Stomach (tissue), 9 donors: ENCODE measurements around the gene HTR1D. TPM values are rescaled to one million over a fixed set of nuclear protein-coding genes. Genes with fewer than 3 reads are reported as not detected.

Source experiments
- DNase-seq, 2 donors: peaks; one replicate each; pipeline versions ENCODE4 v3.0.0 to v3.0.0-alpha.2; 2013 to 2019
- H3K27ac ChIP-seq, 5 donors: fragments of 200-600 bp in 4 of 5; sonication (generic) in 4 of 5; one replicate each; pipeline ENCODE4 v1.5.1; 2013 to 2019; ENCODE audit warnings: mild to moderate bottlenecking in 1 of 5, moderate library complexity in 1 of 5
- H3K27me3 ChIP-seq, 3 donors: fragments of 200-600 bp; sonication (generic); one replicate each; pipeline ENCODE4 v1.5.1; 2017 to 2019; ENCODE audit warnings: mixed run types in 1 of 3
- H3K36me3 ChIP-seq, 4 donors: fragments of 200-600 bp; sonication (generic); 1 replicate in 3 of 4; 2 replicates in 1 of 4; pipeline ENCODE4 v1.5.1; 2016 to 2019
- H3K4me1 ChIP-seq, 4 donors: fragments of 200-600 bp; sonication (generic); one replicate each; pipeline ENCODE4 v1.5.1; 2016 to 2019
- H3K4me3 ChIP-seq, 4 donors: fragments of 200-600 bp; sonication (generic) in 3 of 4; one replicate each; pipeline ENCODE4 v1.5.1; 2016 to 2019; ENCODE audit warnings: mild to moderate bottlenecking in 1 of 4
- H3K9me3 ChIP-seq, 4 donors: fragments of 200-600 bp; sonication (generic); one replicate each; pipeline ENCODE4 v1.5.1; 2016 to 2019
- CTCF ChIP-seq, 7 experiments: fragments of 450-650 bp in 4 of 7; fragments of 200-600 bp in 3 of 7; sonication (generic) in 3 of 7; IDR thresholded peaks; one replicate each; pipeline ENCODE4 v1.5.1; 2016 to 2019; ENCODE audit warnings: antibody characterized with exemption in 7 of 7, control low read depth in 2 of 7, mild to moderate bottlenecking in 1 of 7
- EP300 ChIP-seq: sonication (generic); formaldehyde crosslinking; IDR thresholded peaks from one replicate; pipeline ENCODE4 v1.6.1; 2017; ENCODE audit warnings: antibody characterized with exemption
- POLR2A ChIP-seq, 4 donors: fragments of 450-650 bp; IDR thresholded peaks; one replicate each; pipeline ENCODE4 v1.6.1; 2016; ENCODE audit warnings: antibody characterized with exemption in 4 of 4, control low read depth in 2 of 4, mild to moderate bottlenecking in 1 of 4, moderate library complexity in 1 of 4
- POLR2AphosphoS5 ChIP-seq, 3 donors: sonication (generic); formaldehyde crosslinking; IDR thresholded peaks; one replicate each; pipeline ENCODE4 v1.6.1; 2016; ENCODE audit warnings: antibody characterized with exemption in 3 of 3
- WGBS, 5 donors: extraction: QIAGEN DNeasy Blood & Tissue Kit in 3 of 5; methylation state at CpG; one replicate each; pipeline versions ENCODE4 v1.1.5 to v1.1.7; 2013 to 2018; 5-methylcytosine and 5-hydroxymethylcytosine counted together
- intact Hi-C: fragments of 100-400 bp; cut with DNase I; formaldehyde crosslinking; loops from one replicate; pipeline ENCODE4 v1.15.1; 2023; ENCODE audit warnings: low total_unique reads
- polyA plus RNA-seq, 3 donors: library from polyadenylated mRNA; stranded (reverse); fragments of 200-250 nt; gene quantifications; one replicate each; pipeline ENCODE4 v1.2.3, GENCODE V29; 2013
- small RNA-seq, 4 donors: library from RNA; depleted of rRNA; stranded (forward); fragments of <200 nt; gene quantifications; one replicate each; pipeline ENCODE3, GENCODE V24; 2016
- total RNA-seq, 5 donors: library from RNA; depleted of rRNA; stranded (reverse); fragments of >200 nt; gene quantifications; one replicate each; pipeline versions ENCODE4 v1.1.0 to v1.2.3, GENCODE V29; 2014 to 2016
- donor health status: healthy with polysubstance abuse.
- donor health status: Bipolar disorder and iron deficiency.
- donor health status: healthy.

Gene HTR1D
- total and polyA plus RNA-seq, 8 donors = 0.19 to 0.58 TPM; not detected in 6

DNA sequence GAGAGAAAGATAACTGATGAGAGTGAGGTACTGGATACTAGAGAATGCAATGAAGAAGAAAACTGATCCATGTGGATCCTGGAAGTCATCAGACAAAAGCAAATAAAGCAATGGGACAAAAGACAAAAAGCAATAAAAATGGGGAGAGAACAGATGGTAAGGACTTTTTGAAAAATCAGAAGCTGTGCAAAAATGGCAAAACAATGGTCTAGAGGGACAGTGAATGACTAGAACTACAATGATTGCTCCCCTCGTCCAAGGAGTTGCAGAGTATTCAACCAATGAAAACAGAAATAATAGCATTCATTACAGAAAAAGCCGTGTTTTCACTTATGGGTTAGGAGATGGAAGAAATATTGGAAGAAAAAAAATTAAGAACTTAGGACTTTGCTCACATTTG, 67.2 kb downstream of the HTR1D start:
- no peaks in the 10 kb centered on the region for H3K27me3 ChIP-seq
- DNase-seq = no peak
- H3K4me1 ChIP-seq = peaks cover 0 to 31% (median 15%) of the 10 kb centered on the region in 4 donors
- H3K27ac ChIP-seq = no peak overlapping the region
- TF ChIP-seq EP300 (no peak), POLR2AphosphoS5 (IDR thresholded peaks at IDR 0.05) (no peak), POLR2A (IDR thresholded peaks at IDR 0.05) (no peak), CTCF (IDR thresholded peaks at IDR 0.05) (no peak)
- WGBS, 5 donors = 69 to 83% (median 81%) methylated on average over 2 of the region's 2 CpGs
- H3K4me3 ChIP-seq = no peak overlapping the region
- intact Hi-C loops = no loop called here
- H3K9me3 ChIP-seq = no peaks in the 10 kb centered on the region
- H3K36me3 ChIP-seq = no peaks in the 10 kb centered on the region

- DNase-seq = peak in 1 of 2 donors; percentile 39
- no peak for TF ChIP-seq POLR2AphosphoS5 (IDR thresholded peaks at IDR 0.05)
- TF ChIP-seq EP300 = no peak
- no peak for TF ChIP-seq POLR2A (IDR thresholded peaks at IDR 0.05)
- TF ChIP-seq CTCF (IDR thresholded peaks at IDR 0.05) = no peak
- H3K4me1 ChIP-seq = peaks cover 0 to 31% (median 15%) of the 10 kb centered on the region in 4 donors
- H3K27me3 ChIP-seq = no peaks in the 10 kb centered on the region
- no peak overlapping the region for H3K27ac ChIP-seq
- H3K9me3 ChIP-seq = no peaks in the 10 kb centered on the region
- intact Hi-C loops = no loop called here
- WGBS, 5 donors = 15 to 37% (median 21%) methylated on average over 1 of the region's 1 CpG
- H3K36me3 ChIP-seq = no peaks in the 10 kb centered on the region
- H3K4me3 ChIP-seq = no peak overlapping the region
Observed at GRCh38 chr1:23149114-23149513, 68.2 kb downstream of the HTR1D start.

- DNase-seq = no peak
- H3K4me1 ChIP-seq = peaks cover 0 to 31% (median 15%) of the 10 kb centered on the region in 4 donors
- no peaks in the 10 kb centered on the region for H3K27me3 ChIP-seq
- no peaks in the 10 kb centered on the region for H3K36me3 ChIP-seq
- intact Hi-C loops = no loop called here
- TF ChIP-seq POLR2AphosphoS5 (IDR thresholded peaks at IDR 0.05) (no peak), CTCF (IDR thresholded peaks at IDR 0.05) (no peak), EP300 (no peak), POLR2A (IDR thresholded peaks at IDR 0.05) (no peak)
- 72 to 80% (median 75%) methylated on average over 4 of the region's 4 CpGs for WGBS, 5 donors
- H3K9me3 ChIP-seq = no peaks in the 10 kb centered on the region
- no peak overlapping the region for H3K27ac ChIP-seq
- no peak overlapping the region for H3K4me3 ChIP-seq
Observed at GRCh38 chr1:23148084-23148483, 69.2 kb downstream of the HTR1D start.

Small RNAs within 50 kb of the gene (small RNA-seq; reads per million reads assigned to genes)
- gene RNU6-135P (0 reads per million in 4 donors), gene RNU6-514P (0 reads per million in 4 donors)

Other genes starting within 250 kb of the HTR1D start
- not detected for gene LACTBL1, start 244.6 kb downstream of the HTR1D start, total RNA-seq
- not detected for gene LACTBL1, start 244.6 kb downstream of the HTR1D start, polyA plus RNA-seq
- gene TEX46, start 201.7 kb downstream of the HTR1D start, total RNA-seq = not detected
- not detected for gene TEX46, start 201.7 kb downstream of the HTR1D start, polyA plus RNA-seq
- 10 to 100 TPM; 27.4 to 78.9 (median 39.3) TPM for gene KDM1A, start 198.0 kb downstream of the HTR1D start, total RNA-seq
- gene KDM1A, start 198.0 kb downstream of the HTR1D start, polyA plus RNA-seq = 10 to 100 TPM; 17.1 to 30.4 (median 20.9) TPM
- gene LUZP1, start 48.6 kb downstream of the HTR1D start, total RNA-seq = 10 to 100 TPM; 12.5 to 20.4 (median 19.3) TPM
- 1 to 10 TPM; 2.6 to 4.9 (median 3.7) TPM for gene LUZP1, start 48.6 kb downstream of the HTR1D start, polyA plus RNA-seq
- gene HNRNPR, start 126.8 kb upstream of the HTR1D start, total RNA-seq = 100 to 1,000 TPM in 1 of 5 donors, 10 to 100 TPM in 4; 27.8 to 182 (median 41.5) TPM
- 10 to 100 TPM; 54.9 to 77.0 (median 58.8) TPM for gene HNRNPR, start 126.8 kb upstream of the HTR1D start, polyA plus RNA-seq
- 10 to 100 TPM in 3 of 5 donors, 1 to 10 TPM in 2; 7.0 to 29.9 (median 17.1) TPM for gene ZNF436, start 152.3 kb upstream of the HTR1D start, total RNA-seq
- 10 to 100 TPM in 1 of 3 donors, 1 to 10 TPM in 2; 3.1 to 11.4 (median 6.6) TPM for gene ZNF436, start 152.3 kb upstream of the HTR1D start, polyA plus RNA-seq
- gene TCEA3, start 207.2 kb upstream of the HTR1D start, total RNA-seq = 100 to 1,000 TPM in 2 of 5 donors, 10 to 100 TPM in 3; 44.9 to 155 (median 91.1) TPM
- gene TCEA3, start 207.2 kb upstream of the HTR1D start, polyA plus RNA-seq = 100 to 1,000 TPM in 1 of 3 donors, 10 to 100 TPM in 2; 44.1 to 133 (median 75.6) TPM